HG03439 (cell line): ENCODE measurements around the gene ATP10B.
A peak's percentile ranks its signal among the peaks of the same experiment; 100 is the strongest.

Experiments used
- ATAC-seq: cut with Tn5 transposase; IDR thresholded peaks from one replicate; pipeline ENCODE4 v1.9.1; 2021; ENCODE audit warnings: mild to moderate bottlenecking, moderate library complexity; ENCODE audit not compliant: unreplicated experiment

ATP10B gene

GRCh38 chr5:160693831-160694465 lies 158.1 kb downstream of the ATP10B start:
- no peak for ATAC-seq

- no peak for ATAC-seq
Measured at GRCh38 chr5:160692271-160692670, 159.7 kb downstream of the ATP10B start.

- ATAC-seq, result peak; percentile 83
Measured at GRCh38 chr5:160685695-160686094, 166.3 kb downstream of the ATP10B start.

GRCh38 chr5:160685219-160685618 lies 166.8 kb downstream of the ATP10B start:
- no peak for ATAC-seq

GRCh38 chr5:160679567-160680309 lies 172.3 kb downstream of the ATP10B start:
- ATAC-seq, result no peak

GRCh38 chr5:160675988-160676387 lies 176.0 kb downstream of the ATP10B start:
- ATAC-seq, result no peak

- no peak for ATAC-seq
Measured at GRCh38 chr5:160674901-160675300, 177.1 kb downstream of the ATP10B start.

GRCh38 chr5:160672521-160672920 lies 179.5 kb downstream of the ATP10B start:
- no peak for ATAC-seq

GRCh38 chr5:160668356-160668755 lies 183.7 kb downstream of the ATP10B start:
- no peak for ATAC-seq

GRCh38 chr5:160667160-160667559 lies 184.9 kb downstream of the ATP10B start:
- ATAC-seq, result no peak

GRCh38 chr5:160665460-160665859 lies 186.6 kb downstream of the ATP10B start:
- ATAC-seq, result no peak

GRCh38 chr5:160660132-160660531 lies 191.9 kb downstream of the ATP10B start:
- no peak for ATAC-seq

- ATAC-seq, result no peak
Measured at GRCh38 chr5:160657622-160658458, 194.2 kb downstream of the ATP10B start.

GRCh38 chr5:160657068-160657507 lies 194.9 kb downstream of the ATP10B start:
- no peak for ATAC-seq

GRCh38 chr5:160655717-160656116 lies 196.3 kb downstream of the ATP10B start:
- ATAC-seq, result no peak

GRCh38 chr5:160651692-160652645 lies 200.0 kb downstream of the ATP10B start:
- no peak for ATAC-seq

- ATAC-seq, result peak; percentile 54
Measured at GRCh38 chr5:160649304-160649703, 202.7 kb downstream of the ATP10B start.

- no peak for ATAC-seq
Measured at GRCh38 chr5:160646033-160646432, 206.0 kb downstream of the ATP10B start.

GRCh38 chr5:160643616-160644240 lies 208.3 kb downstream of the ATP10B start:
- no peak for ATAC-seq

GRCh38 chr5:160641405-160641804 lies 210.6 kb downstream of the ATP10B start:
- no peak for ATAC-seq
